ENCODE data around the gene KCNJ16. TPM values are rescaled to one million over a fixed set of nuclear protein-coding genes. Genes with fewer than 3 reads are reported as not detected.

Gene KCNJ16
- total and polyA plus RNA-seq, 4 donors = 0.31 to 3.3 (median 0.67) TPM

DNA sequence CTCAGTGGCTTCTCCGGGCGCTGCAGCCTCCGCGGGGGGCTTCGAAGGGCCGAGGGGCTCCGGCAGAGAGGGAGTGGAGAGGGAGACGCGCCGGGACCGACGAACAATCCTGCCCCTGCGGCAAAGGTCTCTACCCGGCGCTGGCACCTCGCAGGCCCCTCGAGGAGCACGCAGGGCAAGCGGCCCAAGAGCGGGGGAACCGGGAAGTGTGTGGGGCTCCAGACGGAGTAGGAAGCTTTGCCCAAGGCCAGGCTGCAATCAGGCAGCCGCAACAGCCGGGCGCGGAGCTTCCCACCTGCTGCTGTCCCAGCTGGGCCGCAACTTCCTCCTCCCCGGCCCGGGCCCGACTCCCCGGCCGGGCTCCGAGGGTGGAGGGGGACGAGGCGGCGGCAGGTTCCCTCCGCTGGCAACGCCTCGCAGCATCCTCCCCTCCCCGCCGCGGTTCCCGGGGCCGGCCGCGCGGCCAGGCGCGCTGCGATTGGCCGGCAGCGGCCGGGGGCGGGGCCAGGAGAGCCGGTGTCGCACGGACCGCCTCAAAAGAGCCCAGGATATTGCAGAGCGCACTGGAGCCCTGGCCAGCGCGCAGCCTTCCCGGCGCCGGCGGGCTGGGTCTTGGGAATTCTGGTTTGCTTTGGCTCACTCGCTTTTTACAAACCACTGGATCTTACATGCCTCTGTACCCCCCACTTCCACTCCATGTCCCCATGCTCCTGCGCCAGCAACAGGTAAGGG, 94.1 kb downstream of the KCNJ16 start, which contains the start of gene KCNJ2:
Gene KCNJ2, plus strand, starts transcription at position 556 of the 732 bp plus-strand sequence. CDS start 5,508 bp downstream, outside the sequence.
- 2% methylated on average over 67 of the region's 67 CpGs for WGBS
- Histone ChIP-seq H3K9me3 (ENCODE audit: control insufficient read depth in 4 of 4, low read length in 3 of 4) (no peaks in the 10 kb centered on the region), H3K9ac (ENCODE audit: low read depth in 1 of 2, low read length in 2 of 2) (peak within 1 kb of the TSS in 1 of 2 donors; percentile 62), H3K4me3 (ENCODE audit: low read depth in 1 of 3, low read length in 3 of 3) (peak within 1 kb of the TSS; percentile 36 to 58 (median 42)), H3K27me3 (ENCODE audit: control insufficient read depth in 4 of 4, insufficient read depth in 4 of 4, low read length in 3 of 4) (peaks cover 0 to 5% (median 1%) of the 10 kb centered on the region in 4 donors), H3K4me1 (ENCODE audit: control insufficient read depth in 4 of 4, insufficient read depth in 4 of 4, low read length in 3 of 4) (peaks cover 5 to 16% (median 8%) of the 10 kb centered on the region in 4 donors), H3K36me3 (ENCODE audit: control insufficient read depth in 4 of 4, insufficient read depth in 3 of 4, low read depth in 1 of 4, low read length in 3 of 4) (no peaks in the 10 kb centered on the region), H3K27ac (ENCODE audit: low read depth in 1 of 2, low read length in 2 of 2) (peak within 1 kb of the TSS; percentile 45 to 70)
- DNase-seq (ENCODE audit: low spot score) = peak; percentile 75
- TF ChIP-seq, protein P1, sequence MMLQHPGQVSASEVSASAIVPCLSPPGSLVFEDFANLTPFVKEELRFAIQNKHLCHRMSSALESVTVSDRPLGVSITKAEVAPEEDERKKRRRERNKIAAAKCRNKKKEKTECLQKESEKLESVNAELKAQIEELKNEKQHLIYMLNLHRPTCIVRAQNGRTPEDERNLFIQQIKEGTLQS (IDR thresholded peaks at IDR 0.05) = no peak
- no peak for TF ChIP-seq HNF4G (IDR thresholded peaks at IDR 0.05)
- no peak for TF ChIP-seq YY1 (IDR thresholded peaks at IDR 0.05)
- TF ChIP-seq SP1 (IDR thresholded peaks at IDR 0.05) = no peak
- TF ChIP-seq, protein P2, sequence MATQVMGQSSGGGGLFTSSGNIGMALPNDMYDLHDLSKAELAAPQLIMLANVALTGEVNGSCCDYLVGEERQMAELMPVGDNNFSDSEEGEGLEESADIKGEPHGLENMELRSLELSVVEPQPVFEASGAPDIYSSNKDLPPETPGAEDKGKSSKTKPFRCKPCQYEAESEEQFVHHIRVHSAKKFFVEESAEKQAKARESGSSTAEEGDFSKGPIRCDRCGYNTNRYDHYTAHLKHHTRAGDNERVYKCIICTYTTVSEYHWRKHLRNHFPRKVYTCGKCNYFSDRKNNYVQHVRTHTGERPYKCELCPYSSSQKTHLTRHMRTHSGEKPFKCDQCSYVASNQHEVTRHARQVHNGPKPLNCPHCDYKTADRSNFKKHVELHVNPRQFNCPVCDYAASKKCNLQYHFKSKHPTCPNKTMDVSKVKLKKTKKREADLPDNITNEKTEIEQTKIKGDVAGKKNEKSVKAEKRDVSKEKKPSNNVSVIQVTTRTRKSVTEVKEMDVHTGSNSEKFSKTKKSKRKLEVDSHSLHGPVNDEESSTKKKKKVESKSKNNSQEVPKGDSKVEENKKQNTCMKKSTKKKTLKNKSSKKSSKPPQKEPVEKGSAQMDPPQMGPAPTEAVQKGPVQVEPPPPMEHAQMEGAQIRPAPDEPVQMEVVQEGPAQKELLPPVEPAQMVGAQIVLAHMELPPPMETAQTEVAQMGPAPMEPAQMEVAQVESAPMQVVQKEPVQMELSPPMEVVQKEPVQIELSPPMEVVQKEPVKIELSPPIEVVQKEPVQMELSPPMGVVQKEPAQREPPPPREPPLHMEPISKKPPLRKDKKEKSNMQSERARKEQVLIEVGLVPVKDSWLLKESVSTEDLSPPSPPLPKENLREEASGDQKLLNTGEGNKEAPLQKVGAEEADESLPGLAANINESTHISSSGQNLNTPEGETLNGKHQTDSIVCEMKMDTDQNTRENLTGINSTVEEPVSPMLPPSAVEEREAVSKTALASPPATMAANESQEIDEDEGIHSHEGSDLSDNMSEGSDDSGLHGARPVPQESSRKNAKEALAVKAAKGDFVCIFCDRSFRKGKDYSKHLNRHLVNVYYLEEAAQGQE (IDR thresholded peaks at IDR 0.05) = no peak
- no peak for TF ChIP-seq NR2F2 (IDR thresholded peaks at IDR 0.05)
- no peak for TF ChIP-seq FOXA2 (IDR thresholded peaks at IDR 0.05)
- TF ChIP-seq, protein P3, sequence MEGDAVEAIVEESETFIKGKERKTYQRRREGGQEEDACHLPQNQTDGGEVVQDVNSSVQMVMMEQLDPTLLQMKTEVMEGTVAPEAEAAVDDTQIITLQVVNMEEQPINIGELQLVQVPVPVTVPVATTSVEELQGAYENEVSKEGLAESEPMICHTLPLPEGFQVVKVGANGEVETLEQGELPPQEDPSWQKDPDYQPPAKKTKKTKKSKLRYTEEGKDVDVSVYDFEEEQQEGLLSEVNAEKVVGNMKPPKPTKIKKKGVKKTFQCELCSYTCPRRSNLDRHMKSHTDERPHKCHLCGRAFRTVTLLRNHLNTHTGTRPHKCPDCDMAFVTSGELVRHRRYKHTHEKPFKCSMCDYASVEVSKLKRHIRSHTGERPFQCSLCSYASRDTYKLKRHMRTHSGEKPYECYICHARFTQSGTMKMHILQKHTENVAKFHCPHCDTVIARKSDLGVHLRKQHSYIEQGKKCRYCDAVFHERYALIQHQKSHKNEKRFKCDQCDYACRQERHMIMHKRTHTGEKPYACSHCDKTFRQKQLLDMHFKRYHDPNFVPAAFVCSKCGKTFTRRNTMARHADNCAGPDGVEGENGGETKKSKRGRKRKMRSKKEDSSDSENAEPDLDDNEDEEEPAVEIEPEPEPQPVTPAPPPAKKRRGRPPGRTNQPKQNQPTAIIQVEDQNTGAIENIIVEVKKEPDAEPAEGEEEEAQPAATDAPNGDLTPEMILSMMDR (IDR thresholded peaks at IDR 0.05; ENCODE audit: low read depth, low read length, missing input control) = no peak
- TF ChIP-seq TAF1 (conservative IDR thresholded peaks at IDR 0.05) = no peak
- TF ChIP-seq, protein P4, sequence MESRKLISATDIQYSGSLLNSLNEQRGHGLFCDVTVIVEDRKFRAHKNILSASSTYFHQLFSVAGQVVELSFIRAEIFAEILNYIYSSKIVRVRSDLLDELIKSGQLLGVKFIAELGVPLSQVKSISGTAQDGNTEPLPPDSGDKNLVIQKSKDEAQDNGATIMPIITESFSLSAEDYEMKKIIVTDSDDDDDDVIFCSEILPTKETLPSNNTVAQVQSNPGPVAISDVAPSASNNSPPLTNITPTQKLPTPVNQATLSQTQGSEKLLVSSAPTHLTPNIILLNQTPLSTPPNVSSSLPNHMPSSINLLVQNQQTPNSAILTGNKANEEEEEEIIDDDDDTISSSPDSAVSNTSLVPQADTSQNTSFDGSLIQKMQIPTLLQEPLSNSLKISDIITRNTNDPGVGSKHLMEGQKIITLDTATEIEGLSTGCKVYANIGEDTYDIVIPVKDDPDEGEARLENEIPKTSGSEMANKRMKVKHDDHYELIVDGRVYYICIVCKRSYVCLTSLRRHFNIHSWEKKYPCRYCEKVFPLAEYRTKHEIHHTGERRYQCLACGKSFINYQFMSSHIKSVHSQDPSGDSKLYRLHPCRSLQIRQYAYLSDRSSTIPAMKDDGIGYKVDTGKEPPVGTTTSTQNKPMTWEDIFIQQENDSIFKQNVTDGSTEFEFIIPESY (IDR thresholded peaks at IDR 0.05) = no peak
- TF ChIP-seq RAD21 (IDR thresholded peaks at IDR 0.05) = no peak
- TF ChIP-seq, protein P5, sequence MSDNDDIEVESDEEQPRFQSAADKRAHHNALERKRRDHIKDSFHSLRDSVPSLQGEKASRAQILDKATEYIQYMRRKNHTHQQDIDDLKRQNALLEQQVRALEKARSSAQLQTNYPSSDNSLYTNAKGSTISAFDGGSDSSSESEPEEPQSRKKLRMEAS (IDR thresholded peaks at IDR 0.05) = no peak
- no peak for TF ChIP-seq JUND (IDR thresholded peaks at IDR 0.05)
- TF ChIP-seq GABPA (IDR thresholded peaks at IDR 0.05 in 1 of 2, conservative IDR thresholded peaks at IDR 0.05 in 1 of 2) = no peak
- no peak for TF ChIP-seq EGR1 (IDR thresholded peaks at IDR 0.05; ENCODE audit: low read depth in 2 of 2)
